GM21528 (cell line): ENCODE measurements around the gene HIGD2A.

ENCODE experiments used
- ATAC-seq: cut with Tn5 transposase; IDR thresholded peaks from one replicate; pipeline ENCODE4 v1.9.1; 2021; ENCODE audit warnings: mild to moderate bottlenecking, moderate library complexity; ENCODE audit not compliant: unreplicated experiment, low FRiP score

HIGD2A gene

GRCh38 chr5:176368726-176369125, 19.8 kb upstream of the HIGD2A start:
- no peak for ATAC-seq

- ATAC-seq: no peak
Observed at GRCh38 chr5:176369934-176370711, 18.4 kb upstream of the HIGD2A start.

- no peak for ATAC-seq
Observed at GRCh38 chr5:176371621-176372539, 16.7 kb upstream of the HIGD2A start.

GRCh38 chr5:176373100-176373818, 15.3 kb upstream of the HIGD2A start:
- no peak for ATAC-seq

- ATAC-seq: no peak
Observed at GRCh38 chr5:176379881-176380280, 8.7 kb upstream of the HIGD2A start.

- no peak for ATAC-seq
Observed at GRCh38 chr5:176381423-176381822, 7.1 kb upstream of the HIGD2A start.

GRCh38 chr5:176381979-176382378, 6.6 kb upstream of the HIGD2A start:
- no peak for ATAC-seq

GRCh38 chr5:176382721-176383120, 5.8 kb upstream of the HIGD2A start:
- ATAC-seq: no peak

GRCh38 chr5:176383248-176383905, 5.2 kb upstream of the HIGD2A start:
- ATAC-seq: no peak

GRCh38 chr5:176383961-176384360, 4.6 kb upstream of the HIGD2A start:
- no peak for ATAC-seq

GRCh38 chr5:176384366-176384930, 4.1 kb upstream of the HIGD2A start:
- no peak for ATAC-seq

- ATAC-seq: no peak
Observed at GRCh38 chr5:176384991-176385390, 3.6 kb upstream of the HIGD2A start.

- ATAC-seq: no peak
Observed at GRCh38 chr5:176386491-176386890, 2.1 kb upstream of the HIGD2A start.

GRCh38 chr5:176387384-176387925, 1.1 kb upstream of the HIGD2A start:
- no peak for ATAC-seq

GRCh38 chr5:176388003-176388443, 528 bp upstream of the HIGD2A start:
- ATAC-seq: peak; percentile 5

- peak; percentile 45 for ATAC-seq
Observed at GRCh38 chr5:176389135-176390123, 878 bp downstream of the HIGD2A start.

- no peak for ATAC-seq
Observed at GRCh38 chr5:176391479-176391878, 2.9 kb downstream of the HIGD2A start.

- no peak for ATAC-seq
Observed at GRCh38 chr5:176391999-176392398, 3.4 kb downstream of the HIGD2A start.

- ATAC-seq: no peak
Observed at GRCh38 chr5:176392526-176392925, 4.0 kb downstream of the HIGD2A start.
